ENCODE measurements around the gene GANC.
"Not testable (repeated sequence)": the region's sequence is repeated elsewhere in the genome, so short reads cannot be mapped to it uniquely, and the experiment has no call there.

GANC gene, protein sequence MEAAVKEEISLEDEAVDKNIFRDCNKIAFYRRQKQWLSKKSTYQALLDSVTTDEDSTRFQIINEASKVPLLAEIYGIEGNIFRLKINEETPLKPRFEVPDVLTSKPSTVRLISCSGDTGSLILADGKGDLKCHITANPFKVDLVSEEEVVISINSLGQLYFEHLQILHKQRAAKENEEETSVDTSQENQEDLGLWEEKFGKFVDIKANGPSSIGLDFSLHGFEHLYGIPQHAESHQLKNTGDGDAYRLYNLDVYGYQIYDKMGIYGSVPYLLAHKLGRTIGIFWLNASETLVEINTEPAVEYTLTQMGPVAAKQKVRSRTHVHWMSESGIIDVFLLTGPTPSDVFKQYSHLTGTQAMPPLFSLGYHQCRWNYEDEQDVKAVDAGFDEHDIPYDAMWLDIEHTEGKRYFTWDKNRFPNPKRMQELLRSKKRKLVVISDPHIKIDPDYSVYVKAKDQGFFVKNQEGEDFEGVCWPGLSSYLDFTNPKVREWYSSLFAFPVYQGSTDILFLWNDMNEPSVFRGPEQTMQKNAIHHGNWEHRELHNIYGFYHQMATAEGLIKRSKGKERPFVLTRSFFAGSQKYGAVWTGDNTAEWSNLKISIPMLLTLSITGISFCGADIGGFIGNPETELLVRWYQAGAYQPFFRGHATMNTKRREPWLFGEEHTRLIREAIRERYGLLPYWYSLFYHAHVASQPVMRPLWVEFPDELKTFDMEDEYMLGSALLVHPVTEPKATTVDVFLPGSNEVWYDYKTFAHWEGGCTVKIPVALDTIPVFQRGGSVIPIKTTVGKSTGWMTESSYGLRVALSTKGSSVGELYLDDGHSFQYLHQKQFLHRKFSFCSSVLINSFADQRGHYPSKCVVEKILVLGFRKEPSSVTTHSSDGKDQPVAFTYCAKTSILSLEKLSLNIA (N-terminal part only)

DNA sequence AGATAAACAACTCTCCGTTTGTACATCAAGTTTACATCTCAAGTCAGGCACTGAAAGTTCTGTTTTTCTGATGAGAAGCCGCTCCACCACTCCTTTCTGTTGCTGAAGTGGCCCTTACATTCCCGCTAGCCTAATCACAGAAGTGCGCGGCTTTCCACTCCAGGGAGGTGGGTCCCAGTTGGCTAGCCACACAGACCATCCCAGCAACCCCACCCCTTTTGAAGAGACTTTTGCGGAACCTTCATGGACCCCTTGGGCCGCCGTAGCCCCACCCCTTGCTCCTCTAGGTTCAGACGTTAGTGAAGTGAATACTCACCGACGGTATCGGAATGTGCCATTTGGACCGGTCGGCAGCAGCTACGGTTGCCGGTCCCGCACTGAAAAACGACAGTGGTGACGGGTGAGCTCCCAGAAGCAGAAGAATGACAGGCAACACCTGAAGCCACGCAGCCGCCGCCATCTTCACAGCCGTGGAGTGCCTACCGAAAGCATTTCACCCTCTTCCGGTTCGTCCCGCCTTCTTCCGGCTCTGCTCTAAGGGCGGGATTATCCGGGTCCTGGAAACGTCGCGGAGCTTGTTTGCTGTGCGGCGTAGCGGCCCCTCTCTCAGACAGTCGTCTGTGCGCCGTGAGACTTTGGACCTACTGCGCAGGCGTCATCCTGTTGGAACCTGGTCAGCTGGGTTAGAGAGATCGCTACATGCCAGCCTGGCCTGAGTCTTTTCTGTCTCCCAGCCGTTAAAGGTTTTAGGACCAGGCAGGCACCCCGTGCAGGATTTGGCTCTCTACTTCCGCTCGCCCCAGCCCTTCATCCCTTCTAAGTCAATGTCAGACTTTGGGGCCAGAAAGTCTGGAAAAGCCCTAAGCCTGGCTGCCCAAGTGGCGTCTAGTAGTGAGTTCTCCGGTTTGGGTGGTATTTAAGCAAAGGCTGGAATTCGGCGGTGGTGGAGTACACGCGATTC is at the start of gene GANC, which contains the start of gene TMEM87A:
Gene GANC, plus strand, starts transcription at position 263 of the 961 bp plus-strand sequence. CDS start 1,281 bp downstream, outside the sequence.
Gene TMEM87A, minus strand, starts transcription at position 495 of the 961 bp plus-strand sequence. Its CDS starts 35 bp downstream, at position 460.
- DNase-seq = peak; percentile 96

DNA sequence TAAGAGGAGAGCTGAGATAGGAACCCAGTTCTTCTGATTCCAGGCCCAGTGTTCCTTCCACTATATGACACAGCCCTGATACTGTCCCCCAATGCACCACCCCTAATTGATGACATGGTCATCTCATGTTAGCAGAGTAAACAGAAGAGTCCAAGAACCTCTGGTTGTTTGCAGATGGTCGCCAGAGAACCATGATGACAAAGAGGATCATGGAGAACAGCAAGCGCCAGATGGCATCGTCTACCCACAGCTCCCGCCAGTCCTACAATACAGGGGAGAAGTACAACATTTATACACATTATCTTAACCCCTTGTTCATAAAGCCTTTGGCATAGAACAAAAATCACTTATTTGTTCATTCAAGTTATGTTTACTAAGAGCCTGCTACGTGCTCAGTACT is 46.4 kb upstream of the GANC start:
- DNase-seq = no peak

DNA sequence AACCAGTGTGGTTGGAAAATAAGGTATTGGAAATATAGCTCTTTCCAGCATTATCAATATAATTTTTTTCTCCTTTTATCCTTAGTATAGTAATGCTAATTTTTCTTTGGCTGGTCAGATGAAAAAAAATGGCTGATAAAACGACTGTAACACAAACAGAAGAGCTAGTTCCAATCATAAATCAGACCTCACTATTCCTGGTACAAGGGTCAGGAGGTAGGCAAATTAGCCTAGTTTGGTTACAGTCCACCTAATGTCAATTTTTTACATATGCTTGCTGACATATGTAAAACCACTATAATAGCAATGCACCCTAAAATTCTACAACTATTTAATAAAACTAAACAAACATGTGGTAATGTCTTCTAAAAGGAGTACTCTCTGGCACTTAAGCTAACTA is 45.0 kb upstream of the GANC start:
- DNase-seq = no peak

DNA sequence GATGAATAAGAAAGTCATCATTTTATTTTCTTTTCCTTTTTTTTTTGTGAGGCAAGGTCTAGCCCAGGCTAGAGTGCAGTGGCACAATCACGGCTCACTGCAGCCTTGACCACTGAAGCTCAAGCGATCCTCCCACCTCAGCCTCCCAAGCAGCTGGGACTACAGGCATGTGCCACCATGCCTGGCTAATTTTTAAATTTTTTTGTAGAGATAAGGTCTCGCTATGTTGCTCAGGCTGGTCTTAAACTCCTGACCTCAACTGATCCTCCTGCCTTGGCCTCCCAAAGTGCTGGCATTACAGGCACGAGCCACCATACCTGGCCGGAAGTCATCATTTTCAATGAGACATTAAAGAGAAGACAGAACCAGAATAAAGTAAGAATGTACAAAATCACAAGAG is 44.0 kb upstream of the GANC start:
- not testable (repeated sequence) for DNase-seq

DNA sequence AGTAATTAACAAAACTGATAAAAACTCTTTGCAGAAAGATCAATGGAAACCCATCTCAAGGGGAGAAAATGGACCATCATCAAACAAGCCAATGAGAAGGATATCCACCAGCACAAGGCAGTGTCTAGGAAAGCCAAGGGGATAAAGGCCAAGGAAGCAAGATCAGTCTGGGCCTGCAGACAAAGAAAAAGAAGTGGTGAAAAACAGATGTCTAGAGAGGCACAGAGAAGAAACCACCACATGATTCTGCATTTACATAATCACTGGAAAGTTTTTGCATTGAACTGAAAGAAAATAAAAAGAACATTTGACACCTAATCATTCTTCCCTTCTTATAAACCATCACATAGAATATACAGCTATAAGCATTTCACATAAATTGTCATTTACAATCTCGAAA is 41.9 kb upstream of the GANC start:
- DNase-seq = no peak

DNA sequence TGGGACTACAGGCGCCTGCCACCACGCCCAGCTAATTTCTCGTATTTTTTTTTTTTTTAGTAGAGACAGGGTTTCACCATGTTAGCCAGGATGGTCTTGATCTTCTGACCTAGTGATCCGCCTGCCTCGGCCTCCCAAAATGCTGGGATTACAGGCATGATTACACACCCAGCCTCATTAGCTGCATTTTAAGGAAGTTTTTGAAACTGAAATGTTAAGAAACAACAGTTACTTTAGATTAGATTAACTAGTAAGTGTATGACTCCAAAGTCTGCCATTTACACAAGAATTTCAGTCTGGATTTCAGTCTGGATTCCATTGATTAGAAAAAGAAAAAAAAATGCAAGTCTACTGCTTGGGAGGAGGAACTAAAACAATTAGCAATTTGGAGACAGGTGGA is 40.4 kb upstream of the GANC start:
- DNase-seq = no peak

DNA sequence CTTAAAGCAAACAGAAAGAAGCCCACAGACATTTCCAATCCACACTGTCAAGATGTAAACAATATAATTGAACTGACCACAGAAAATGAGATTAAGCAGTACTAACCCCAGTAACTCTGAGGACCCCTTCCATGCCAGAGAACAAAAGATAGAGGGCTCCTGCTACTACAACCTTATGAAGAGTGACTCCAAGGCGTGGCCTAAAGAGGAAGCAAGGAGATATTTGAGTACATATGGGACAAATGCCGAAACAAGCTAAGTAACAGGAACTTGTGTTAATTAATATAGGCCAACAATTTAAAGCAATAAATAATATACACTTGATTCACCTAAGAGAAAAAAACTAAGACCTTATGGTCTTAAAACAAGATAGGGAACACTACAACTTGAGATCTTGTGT is 39.9 kb upstream of the GANC start:
- no peak for DNase-seq

DNA sequence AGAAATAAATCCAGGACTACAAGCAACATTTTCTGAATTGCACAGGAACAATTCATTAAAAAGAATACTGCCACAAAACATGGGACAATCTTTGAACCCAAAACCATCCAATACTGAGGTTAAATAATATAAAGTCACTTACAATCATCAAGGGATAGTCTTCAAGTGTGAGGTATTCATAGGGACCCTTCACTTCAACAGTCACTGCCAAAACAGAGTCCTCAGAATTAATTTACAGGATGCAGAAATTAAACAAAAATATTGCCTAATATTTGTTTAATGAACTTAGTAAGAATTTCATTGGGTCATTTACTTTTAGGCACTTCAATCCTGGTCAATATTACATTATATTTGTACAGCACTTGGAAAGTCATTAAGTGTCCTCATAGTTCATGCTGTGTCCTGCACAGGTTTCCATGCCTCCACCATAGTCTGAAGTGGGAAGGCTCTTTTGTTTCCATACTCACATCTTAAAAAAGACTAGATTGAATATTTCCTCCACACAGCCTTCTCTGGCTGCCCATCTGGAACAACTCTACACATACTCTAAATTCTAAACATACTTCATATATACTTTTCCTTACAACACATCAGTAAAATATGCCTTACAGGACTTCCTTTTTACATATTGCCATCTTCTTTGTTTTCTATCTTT is 33.3 kb upstream of the GANC start:
- no peak for DNase-seq

DNA sequence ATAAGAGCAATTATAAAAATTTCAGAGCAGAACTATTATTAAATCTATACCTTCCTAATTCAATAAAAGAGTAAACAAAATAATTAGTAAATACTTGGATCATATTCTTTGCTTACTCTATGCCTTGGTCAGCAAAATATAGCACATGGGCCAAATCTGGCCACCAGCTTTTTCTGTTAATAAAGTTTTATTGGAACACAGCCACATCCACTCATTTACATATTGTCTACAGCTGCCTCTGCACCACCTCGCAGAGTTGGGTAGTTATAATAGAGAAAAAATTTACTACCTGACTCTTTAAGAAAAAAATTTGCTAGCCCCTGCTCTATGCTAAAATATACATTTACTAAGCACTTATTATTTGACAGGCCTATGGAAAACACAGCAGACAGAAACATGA is 32.2 kb upstream of the GANC start:
- no peak for DNase-seq

DNA sequence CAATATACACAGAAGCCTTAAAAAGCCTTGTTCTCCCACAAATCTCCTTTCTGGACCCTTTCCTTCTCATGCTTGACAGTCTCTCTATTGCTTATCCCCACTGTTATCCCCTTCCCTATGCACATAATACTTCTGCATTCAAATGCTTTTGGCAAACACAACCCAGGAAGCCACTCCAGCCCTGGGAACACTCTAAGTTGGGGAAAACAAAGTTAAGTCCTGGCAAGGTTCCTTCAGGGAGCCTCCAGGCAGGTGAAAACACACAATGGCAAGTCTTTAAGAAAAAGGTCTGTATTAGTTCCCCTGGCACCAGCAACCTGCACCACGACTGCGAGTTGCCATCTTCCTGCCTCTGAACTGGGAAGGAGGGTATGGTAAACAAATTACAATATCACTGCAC is 19.7 kb upstream of the GANC start:
- DNase-seq = no peak

DNA sequence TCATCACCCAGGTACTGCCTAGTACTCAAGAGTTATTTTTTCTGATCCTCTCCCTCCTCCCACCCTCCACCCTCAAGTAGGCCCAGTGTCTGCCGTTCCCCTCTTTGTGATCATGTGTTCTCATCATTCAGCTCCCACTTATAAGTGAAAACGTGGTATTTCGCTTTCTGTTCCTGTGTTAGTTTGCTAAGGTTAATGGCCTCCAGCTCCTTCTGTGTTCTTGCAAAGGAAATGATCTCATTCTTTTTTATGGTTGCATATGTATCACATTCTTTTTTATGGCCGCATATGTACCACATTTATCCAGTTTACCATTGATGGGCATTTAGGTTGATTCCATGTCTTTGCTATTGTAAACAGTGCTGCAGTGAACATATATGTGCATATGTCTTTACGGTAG is 8.2 kb upstream of the GANC start:
- DNase-seq = no peak

DNA sequence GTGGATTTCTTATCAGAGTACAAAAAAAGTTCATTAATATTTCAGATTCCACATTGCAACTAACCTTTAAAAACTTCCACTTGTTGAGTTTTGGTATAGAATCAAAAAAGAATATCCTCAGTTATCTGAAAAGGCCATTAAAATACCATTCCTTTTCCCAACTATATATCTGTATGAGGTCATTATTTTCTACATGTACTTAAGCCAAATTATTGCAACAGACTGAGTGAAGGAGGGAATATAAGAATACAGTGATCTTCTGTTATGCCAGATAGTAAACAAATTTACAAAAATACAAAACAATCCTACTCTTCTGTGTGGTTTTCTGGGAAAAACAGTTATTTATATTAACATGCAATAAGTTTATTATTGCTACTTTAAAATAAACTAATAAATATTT is 5.7 kb upstream of the GANC start:
- no peak for DNase-seq

DNA sequence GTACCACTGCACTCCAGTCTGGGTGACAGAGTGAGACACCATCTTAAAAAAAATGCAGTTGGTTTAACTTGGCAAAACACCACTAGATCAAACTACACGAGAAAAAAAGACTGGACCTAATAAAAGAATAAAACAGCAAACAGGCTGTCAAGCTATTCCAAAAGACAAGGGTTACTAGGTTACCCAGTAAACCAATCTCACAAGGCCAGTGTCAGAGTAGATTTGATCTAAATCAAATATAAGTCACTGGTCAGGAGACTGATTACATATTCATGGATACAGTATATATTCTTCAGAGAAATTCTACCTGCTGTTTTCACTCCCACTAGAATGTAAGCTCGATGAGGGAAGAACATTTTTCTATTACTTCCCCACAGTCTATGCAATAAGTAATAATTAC is 2.5 kb upstream of the GANC start:
- no peak for DNase-seq

DNA sequence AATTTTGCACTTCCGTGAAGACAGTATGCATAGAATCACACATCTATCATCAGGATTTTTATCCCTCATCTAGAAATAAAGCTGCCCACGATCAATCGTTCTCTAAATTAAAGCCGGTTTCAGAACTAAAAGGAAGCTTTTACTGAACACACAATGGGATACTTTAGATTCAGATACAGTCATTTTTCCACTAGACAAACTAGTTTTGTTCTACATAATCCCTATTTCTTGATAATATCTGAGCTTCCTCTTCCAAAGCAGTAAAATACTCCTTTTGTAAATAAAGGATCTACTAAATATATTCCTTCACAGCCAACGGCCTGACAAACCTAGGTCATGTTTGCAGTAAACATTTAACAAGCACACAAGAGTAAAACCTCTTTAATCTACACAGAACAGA is 2.0 kb upstream of the GANC start:
- DNase-seq = no peak

DNA sequence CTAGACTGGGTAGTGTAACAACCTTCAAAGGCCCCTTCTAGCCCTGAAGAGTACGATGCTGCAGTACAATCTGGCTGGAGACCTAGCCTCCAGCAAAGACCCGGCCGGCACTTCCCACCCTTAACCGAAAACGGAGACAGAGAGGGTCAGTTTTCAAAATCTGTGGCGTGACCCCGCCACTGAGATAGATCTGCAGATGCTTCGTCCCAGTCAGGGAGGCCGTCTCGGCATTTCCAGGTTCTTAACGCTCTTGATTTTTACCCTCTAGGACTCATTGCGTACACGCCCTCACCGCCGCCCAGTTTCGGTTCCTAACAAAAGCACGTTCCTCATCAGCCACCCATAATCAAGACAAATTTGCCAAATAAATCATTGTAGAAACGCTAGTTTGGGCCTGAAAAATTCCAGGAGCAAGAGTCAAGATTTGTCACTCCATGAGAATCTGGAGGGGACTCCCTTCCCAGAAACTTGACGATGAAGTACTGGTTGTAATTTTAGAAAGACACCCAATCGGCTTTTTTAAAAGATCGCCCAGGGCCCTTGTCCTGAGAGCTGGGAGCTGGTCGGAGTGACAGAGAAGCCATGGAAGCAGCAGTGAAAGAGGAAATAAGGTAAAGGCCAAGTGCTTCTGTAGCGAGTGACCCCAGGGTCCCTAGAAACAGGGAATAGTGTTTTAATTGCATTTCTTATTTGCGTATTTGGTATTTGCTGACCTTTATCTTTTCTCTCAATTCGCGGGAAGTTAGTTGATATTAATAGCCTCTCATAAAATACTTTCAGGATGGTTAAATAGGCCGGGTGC is 1.1 kb downstream of the GANC start:
- no peak for DNase-seq

DNA sequence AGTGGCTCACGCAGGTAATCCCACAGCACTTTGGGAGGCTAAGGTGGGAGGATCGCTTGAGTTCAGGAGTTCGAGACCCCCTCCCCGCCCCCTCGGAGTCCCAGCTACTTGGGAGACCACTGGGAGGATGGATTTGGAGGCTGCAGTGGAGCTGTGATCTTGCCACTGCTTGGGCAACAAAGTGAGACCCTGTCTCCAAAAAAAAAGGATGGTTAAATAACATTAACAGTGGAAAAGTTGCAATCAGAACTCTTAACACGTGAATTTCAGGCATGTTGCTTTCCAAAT is 1.6 kb downstream of the GANC start:
- DNase-seq = no peak

DNA sequence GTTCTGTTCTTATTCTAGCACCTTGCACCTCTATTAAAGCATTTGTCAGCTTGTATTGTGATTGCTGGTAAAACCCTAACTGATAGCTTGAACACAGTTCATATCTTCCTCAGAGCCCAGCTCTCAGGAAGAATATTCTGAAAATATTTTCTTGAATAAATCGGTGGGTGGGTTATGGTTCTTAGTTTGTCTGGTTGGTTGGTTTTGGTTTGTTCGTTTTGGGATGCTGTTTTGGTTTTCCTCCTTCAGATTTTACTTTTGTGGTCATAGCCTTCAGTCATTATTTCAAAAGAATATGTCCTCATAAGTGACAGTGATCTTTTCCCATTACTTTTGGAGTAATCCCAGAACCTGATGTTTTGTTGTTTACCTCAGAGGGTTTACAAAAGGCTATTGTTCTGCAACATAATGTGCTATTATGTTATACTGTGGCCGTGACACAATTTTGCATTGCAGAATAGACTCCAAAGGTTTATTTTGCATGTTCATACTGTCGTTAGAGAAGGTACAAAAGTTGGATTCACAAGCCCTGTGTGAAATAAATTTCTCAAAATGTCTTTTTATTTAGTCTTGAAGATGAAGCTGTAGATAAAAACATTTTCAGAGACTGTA is 2.9 kb downstream of the GANC start:
- DNase-seq = no peak

DNA sequence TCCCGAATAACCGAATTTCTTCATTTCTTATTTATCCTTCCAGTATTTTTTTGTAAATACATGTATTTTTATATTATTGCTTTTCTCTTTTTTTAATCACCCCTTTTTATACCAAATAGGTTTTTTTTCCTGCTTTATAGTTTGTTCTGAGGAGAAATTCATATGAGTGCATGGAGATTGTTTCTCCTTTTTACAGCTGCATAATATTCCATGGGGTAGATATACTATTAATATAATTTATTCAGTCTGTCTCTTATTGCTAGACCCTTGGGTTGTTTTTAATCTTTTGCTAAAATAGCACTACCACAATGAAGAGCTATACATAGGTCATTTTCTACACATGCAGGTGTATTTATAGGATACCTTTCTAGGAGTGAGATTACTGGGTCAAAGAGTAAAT is 3.8 kb downstream of the GANC start:
- DNase-seq = no peak

DNA sequence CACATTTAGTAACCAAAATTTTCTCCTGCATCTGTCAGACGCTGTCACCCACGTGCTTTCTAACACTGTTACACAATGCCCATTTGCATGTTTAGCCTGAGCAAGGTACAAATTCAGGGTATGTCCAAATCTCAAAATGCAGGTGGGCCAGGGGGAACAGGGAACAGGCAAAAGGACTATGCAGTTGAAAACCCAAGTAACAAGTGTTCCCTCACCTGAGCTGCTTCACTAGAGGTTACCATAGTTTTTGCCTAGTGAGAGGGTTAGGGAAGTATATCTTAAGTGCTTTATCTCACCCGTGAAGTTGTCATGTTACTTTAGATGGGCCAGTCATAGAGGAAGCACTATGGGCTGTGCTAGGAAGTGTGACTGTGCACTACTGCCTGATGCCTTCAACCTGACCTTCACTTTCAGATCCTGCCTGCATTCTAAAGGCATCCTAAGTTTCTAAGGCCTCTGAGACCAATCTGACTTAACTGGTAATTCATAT is 6.3 kb downstream of the GANC start:
- DNase-seq = no peak

DNA sequence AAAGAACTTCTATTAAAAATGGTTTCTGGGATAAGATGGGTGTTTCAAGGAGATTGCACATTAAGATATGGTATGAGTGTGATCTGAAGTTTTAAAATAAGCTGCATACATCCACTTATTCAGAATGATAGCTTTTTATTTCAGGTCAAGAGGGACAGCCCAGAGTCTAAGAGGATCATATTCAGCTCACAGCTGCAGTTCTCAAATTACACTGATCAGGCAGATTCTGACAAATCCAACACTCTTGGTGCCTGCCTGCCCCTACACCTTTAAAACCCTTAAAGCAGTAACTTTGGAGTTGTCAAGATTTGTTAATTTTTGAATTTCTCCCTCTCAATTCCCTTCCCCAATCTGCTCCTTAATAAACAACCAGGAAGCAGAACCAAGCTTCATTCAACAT is 9.3 kb downstream of the GANC start:
- no peak for DNase-seq

DNA sequence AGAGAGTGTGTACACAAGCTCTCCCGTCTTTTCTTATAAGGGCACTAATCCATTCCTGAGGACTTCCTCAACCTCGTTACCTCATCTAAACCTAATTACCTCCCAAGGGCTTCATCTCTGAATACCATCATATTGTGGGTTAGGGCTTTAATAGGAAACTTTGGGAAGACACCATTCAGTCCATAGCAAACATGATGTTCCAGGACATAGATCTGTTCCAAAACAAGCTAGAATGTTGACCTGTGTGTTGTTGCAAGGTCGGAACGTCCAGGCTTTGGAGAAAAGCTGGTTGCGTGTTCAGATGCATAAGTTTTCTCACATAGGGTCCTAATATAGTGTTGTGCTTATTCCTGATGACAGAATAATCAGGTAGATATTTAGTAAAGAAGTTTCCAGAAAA is 9.9 kb downstream of the GANC start:
- no peak for DNase-seq
